WTC11 (cell line): ENCODE results near the gene SYNE3. TPM values are rescaled to one million over a fixed set of nuclear protein-coding genes. Genes with fewer than 3 reads are reported as not detected.

Experiments used
- ATAC-seq: fragments of 200-7000 bp; cut with Tn5 transposase; 2 replicates; pipeline ENCODE4 v1.10.0; 2021; ENCODE audit warnings: mild to moderate bottlenecking, moderate library complexity
- CTCF ChIA-PET: fragments of 300-600 bp; sonication (Branson Sonifier 250); formaldehyde crosslinking; loops from one replicate; lab custom pipeline; 2021; ENCODE audit warnings: antibody characterized with exemption; lab: Charles Lee
- POLR2A ChIA-PET: fragments of 350-600 bp; sonication (Branson Sonifier 250); formaldehyde crosslinking; loops from one replicate; lab custom pipeline; 2021; ENCODE audit warnings: antibody characterized with exemption; lab: Charles Lee
- DNase-seq: peaks from one replicate; pipeline ENCODE4 v3.0.0; 2021; ENCODE audit warnings: low spot score
- H3K27ac Mint-ChIP-seq: 2 replicates; pipeline ENCODE4 v1.8.0; 2021; ENCODE audit warnings: mixed read lengths
- H3K27me3 Mint-ChIP-seq: 2 replicates; pipeline ENCODE4 v1.8.0; 2021; ENCODE audit warnings: low read depth, mild to moderate bottlenecking, moderate library complexity, mixed read lengths
- H3K36me3 Mint-ChIP-seq: 2 replicates; pipeline ENCODE4 v1.8.0; 2021; ENCODE audit warnings: mixed read lengths
- H3K4me1 Mint-ChIP-seq: 2 replicates; pipeline ENCODE4 v1.8.0; 2022; ENCODE audit warnings: mixed read lengths
- H3K4me3 Mint-ChIP-seq: 2 replicates; pipeline ENCODE4 v1.8.0; 2021; ENCODE audit warnings: mild to moderate bottlenecking, moderate library complexity, mixed read lengths
- H3K9me3 Mint-ChIP-seq: 2 replicates; pipeline ENCODE4 v1.8.0; 2021; ENCODE audit warnings: mixed read lengths
- CREB1 ChIP-seq: sonication (generic); formaldehyde crosslinking; IDR thresholded peaks from 2 replicates; pipeline ENCODE4 v1.8.0; 2023; ENCODE audit warnings: mild to moderate bottlenecking, missing genetic modification reagents
- CREM ChIP-seq: sonication (generic); formaldehyde crosslinking; IDR thresholded peaks from 2 replicates; pipeline ENCODE4 v1.8.1; 2022; ENCODE audit warnings: mild to moderate bottlenecking, missing genetic modification reagents, moderate library complexity
- ELF4 ChIP-seq: sonication (generic); formaldehyde crosslinking; IDR thresholded peaks from 2 replicates; pipeline ENCODE4 v1.8.1; 2022; ENCODE audit warnings: low read depth, mild to moderate bottlenecking, moderate library complexity, missing genetic modification reagents
- FOXP1 ChIP-seq: sonication (generic); formaldehyde crosslinking; IDR thresholded peaks from 2 replicates; pipeline ENCODE4 v1.8.0; 2022; ENCODE audit warnings: missing genetic modification reagents, mild to moderate bottlenecking, moderate library complexity, borderline replicate concordance
- HMGA2 ChIP-seq: fragments of 250-450 bp; sonication (Bioruptor Pico); IDR thresholded peaks from 2 replicates; pipeline ENCODE4 v1.4.0; 2021; ENCODE audit warnings: mild to moderate bottlenecking, moderate library complexity
- MXD4 ChIP-seq: fragments of 250-450 bp; sonication (Bioruptor Pico); IDR thresholded peaks from 2 replicates; pipeline ENCODE4 v1.8.0; 2021; ENCODE audit warnings: mild to moderate bottlenecking, moderate library complexity, borderline replicate concordance
- NFE2L1 ChIP-seq: sonication (generic); formaldehyde crosslinking; IDR thresholded peaks from 2 replicates; pipeline ENCODE4 v1.8.1; 2023; ENCODE audit warnings: missing genetic modification reagents
- NR3C1 ChIP-seq: sonication (generic); formaldehyde crosslinking; conservative IDR thresholded peaks from 2 replicates; pipeline ENCODE4 v1.8.1; 2023; ENCODE audit warnings: low read depth, mild to moderate bottlenecking, missing genetic modification reagents
- ZNF263 ChIP-seq: sonication (generic); formaldehyde crosslinking; IDR thresholded peaks from 2 replicates; pipeline ENCODE4 v1.8.1; 2022; ENCODE audit warnings: low read depth, mild to moderate bottlenecking, moderate library complexity, missing genetic modification reagents
- ZNF416 ChIP-seq: fragments of 250-450 bp; sonication (Bioruptor Pico); IDR thresholded peaks from 2 replicates; pipeline ENCODE4 v1.9.0; 2021; ENCODE audit warnings: mild to moderate bottlenecking, inconsistent platforms
- total RNA-seq: library from RNA; stranded (reverse); gene quantifications from 3 replicates; pipeline ENCODE4 v1.2.3, GENCODE V29; 2021
- TF ChIP-seq, protein P1 (sequence below): sonication (generic); formaldehyde crosslinking; IDR thresholded peaks from 2 replicates; pipeline ENCODE4 v1.8.1; 2022; ENCODE audit warnings: mild to moderate bottlenecking, missing genetic modification reagents, moderate library complexity, borderline replicate concordance
- TF ChIP-seq, protein P2 (sequence below): sonication (generic); formaldehyde crosslinking; IDR thresholded peaks from 2 replicates; pipeline ENCODE4 v1.8.1; 2023; ENCODE audit warnings: mild to moderate bottlenecking, moderate library complexity, missing genetic modification reagents
- TF ChIP-seq, protein P3 (sequence below): sonication (generic); formaldehyde crosslinking; conservative IDR thresholded peaks from 2 replicates; pipeline ENCODE4 v1.8.1; 2022; ENCODE audit warnings: mild to moderate bottlenecking, missing genetic modification reagents
- TF ChIP-seq, protein P4 (sequence below): sonication (generic); formaldehyde crosslinking; IDR thresholded peaks from 2 replicates; pipeline ENCODE4 v1.8.0; 2022; ENCODE audit warnings: mild to moderate bottlenecking, missing genetic modification reagents
- TF ChIP-seq, protein P5 (sequence below): sonication (generic); formaldehyde crosslinking; IDR thresholded peaks from 2 replicates; pipeline ENCODE4 v1.8.1; 2023; ENCODE audit warnings: mild to moderate bottlenecking, missing genetic modification reagents, moderate library complexity
- TF ChIP-seq, protein P6 (sequence below): fragments of 250-450 bp; sonication (Bioruptor Pico); IDR thresholded peaks from 2 replicates; pipeline ENCODE4 v2.1.2; 2022; ENCODE audit warnings: mild to moderate bottlenecking, moderate library complexity
- TF ChIP-seq, protein P7 (sequence below): fragments of 250-450 bp; sonication (Bioruptor Pico); IDR thresholded peaks from 2 replicates; pipeline ENCODE4 v1.9.0; 2021; ENCODE audit warnings: moderate library complexity, mild to moderate bottlenecking, inconsistent platforms, borderline replicate concordance
- TF ChIP-seq, protein P8 (sequence below): fragments of 200-600 bp; IDR thresholded peaks from 2 replicates; pipeline ENCODE4 v1.8.0; 2022; ENCODE audit warnings: antibody characterized with exemption
- TF ChIP-seq, protein P9 (sequence below): sonication (generic); formaldehyde crosslinking; IDR thresholded peaks from 2 replicates; pipeline ENCODE4 v1.8.1; 2022; ENCODE audit warnings: mild to moderate bottlenecking, moderate library complexity, missing genetic modification reagents
- TF ChIP-seq, protein P10 (sequence below): sonication (generic); formaldehyde crosslinking; IDR thresholded peaks from 2 replicates; pipeline ENCODE4 v1.8.0; 2022; ENCODE audit warnings: missing genetic modification reagents

The SYNE3 gene
- total RNA-seq, 1 experiment from 2014 or later = 0.24 TPM

DNA sequence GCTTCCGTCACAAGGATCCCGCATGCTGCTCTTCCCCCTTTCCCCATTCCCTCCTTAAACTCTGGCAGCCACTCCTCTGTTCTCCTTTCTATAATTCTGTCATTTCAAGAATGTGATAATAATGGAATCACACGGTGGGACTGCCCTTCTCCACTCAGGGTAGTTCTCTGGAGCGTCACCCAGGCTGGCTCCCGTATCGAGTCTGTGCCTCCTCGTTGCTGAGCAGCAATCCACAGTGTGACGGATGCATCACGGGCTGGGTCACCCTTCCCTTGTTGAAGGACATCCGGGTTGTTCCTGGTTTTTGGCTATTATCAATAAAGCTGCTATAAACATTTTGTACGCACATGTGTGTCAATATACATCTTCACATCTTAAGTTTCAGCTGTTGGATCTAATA is 5.7 kb upstream of the SYNE3 start:
- no peak for TF ChIP-seq NR3C1 (CRISPR knock-in tag)
- TF ChIP-seq, protein P1, sequence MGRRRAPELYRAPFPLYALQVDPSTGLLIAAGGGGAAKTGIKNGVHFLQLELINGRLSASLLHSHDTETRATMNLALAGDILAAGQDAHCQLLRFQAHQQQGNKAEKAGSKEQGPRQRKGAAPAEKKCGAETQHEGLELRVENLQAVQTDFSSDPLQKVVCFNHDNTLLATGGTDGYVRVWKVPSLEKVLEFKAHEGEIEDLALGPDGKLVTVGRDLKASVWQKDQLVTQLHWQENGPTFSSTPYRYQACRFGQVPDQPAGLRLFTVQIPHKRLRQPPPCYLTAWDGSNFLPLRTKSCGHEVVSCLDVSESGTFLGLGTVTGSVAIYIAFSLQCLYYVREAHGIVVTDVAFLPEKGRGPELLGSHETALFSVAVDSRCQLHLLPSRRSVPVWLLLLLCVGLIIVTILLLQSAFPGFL (CRISPR knock-in tag) = no peak
- TF ChIP-seq, protein P2, sequence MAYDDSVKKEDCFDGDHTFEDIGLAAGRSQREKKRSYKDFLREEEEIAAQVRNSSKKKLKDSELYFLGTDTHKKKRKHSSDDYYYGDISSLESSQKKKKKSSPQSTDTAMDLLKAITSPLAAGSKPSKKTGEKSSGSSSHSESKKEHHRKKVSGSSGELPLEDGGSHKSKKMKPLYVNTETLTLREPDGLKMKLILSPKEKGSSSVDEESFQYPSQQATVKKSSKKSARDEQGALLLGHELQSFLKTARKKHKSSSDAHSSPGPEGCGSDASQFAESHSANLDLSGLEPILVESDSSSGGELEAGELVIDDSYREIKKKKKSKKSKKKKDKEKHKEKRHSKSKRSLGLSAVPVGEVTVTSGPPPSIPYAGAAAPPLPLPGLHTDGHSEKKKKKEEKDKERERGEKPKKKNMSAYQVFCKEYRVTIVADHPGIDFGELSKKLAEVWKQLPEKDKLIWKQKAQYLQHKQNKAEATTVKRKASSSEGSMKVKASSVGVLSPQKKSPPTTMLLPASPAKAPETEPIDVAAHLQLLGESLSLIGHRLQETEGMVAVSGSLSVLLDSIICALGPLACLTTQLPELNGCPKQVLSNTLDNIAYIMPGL (CRISPR knock-in tag) = no peak
- no peak for TF ChIP-seq ZNF263
- TF ChIP-seq, protein P3, sequence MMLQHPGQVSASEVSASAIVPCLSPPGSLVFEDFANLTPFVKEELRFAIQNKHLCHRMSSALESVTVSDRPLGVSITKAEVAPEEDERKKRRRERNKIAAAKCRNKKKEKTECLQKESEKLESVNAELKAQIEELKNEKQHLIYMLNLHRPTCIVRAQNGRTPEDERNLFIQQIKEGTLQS (CRISPR knock-in tag) = no peak
- TF ChIP-seq, protein P4, sequence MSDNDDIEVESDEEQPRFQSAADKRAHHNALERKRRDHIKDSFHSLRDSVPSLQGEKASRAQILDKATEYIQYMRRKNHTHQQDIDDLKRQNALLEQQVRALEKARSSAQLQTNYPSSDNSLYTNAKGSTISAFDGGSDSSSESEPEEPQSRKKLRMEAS (CRISPR knock-in tag) = no peak
- TF ChIP-seq, protein P5, sequence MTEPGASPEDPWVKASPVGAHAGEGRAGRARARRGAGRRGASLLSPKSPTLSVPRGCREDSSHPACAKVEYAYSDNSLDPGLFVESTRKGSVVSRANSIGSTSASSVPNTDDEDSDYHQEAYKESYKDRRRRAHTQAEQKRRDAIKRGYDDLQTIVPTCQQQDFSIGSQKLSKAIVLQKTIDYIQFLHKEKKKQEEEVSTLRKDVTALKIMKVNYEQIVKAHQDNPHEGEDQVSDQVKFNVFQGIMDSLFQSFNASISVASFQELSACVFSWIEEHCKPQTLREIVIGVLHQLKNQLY = no peak
- no peak for TF ChIP-seq CREB1 (CRISPR knock-in tag)
- TF ChIP-seq NFE2L1 (CRISPR knock-in tag) = no peak
- TF ChIP-seq HMGA2 = no peak
- TF ChIP-seq ELF4 = no peak
- TF ChIP-seq MXD4 = no peak
- TF ChIP-seq, protein P6, sequence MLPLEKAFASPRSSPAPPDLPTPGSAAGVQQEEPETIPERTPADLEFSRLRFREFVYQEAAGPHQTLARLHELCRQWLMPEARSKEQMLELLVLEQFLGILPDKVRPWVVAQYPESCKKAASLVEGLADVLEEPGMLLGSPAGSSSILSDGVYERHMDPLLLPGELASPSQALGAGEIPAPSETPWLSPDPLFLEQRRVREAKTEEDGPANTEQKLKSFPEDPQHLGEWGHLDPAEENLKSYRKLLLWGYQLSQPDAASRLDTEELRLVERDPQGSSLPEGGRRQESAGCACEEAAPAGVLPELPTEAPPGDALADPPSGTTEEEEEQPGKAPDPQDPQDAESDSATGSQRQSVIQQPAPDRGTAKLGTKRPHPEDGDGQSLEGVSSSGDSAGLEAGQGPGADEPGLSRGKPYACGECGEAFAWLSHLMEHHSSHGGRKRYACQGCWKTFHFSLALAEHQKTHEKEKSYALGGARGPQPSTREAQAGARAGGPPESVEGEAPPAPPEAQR (CRISPR knock-in tag) = no peak
- TF ChIP-seq, protein P7, sequence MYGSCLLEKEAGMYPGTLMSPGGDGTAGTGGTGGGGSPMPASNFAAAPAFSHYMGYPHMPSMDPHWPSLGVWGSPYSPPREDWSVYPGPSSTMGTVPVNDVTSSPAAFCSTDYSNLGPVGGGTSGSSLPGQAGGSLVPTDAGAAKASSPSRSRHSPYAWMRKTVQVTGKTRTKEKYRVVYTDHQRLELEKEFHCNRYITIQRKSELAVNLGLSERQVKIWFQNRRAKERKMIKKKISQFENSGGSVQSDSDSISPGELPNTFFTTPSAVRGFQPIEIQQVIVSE (CRISPR knock-in tag) = no peak
- no peak for TF ChIP-seq FOXP1 (CRISPR knock-in tag)
- TF ChIP-seq, protein P8, sequence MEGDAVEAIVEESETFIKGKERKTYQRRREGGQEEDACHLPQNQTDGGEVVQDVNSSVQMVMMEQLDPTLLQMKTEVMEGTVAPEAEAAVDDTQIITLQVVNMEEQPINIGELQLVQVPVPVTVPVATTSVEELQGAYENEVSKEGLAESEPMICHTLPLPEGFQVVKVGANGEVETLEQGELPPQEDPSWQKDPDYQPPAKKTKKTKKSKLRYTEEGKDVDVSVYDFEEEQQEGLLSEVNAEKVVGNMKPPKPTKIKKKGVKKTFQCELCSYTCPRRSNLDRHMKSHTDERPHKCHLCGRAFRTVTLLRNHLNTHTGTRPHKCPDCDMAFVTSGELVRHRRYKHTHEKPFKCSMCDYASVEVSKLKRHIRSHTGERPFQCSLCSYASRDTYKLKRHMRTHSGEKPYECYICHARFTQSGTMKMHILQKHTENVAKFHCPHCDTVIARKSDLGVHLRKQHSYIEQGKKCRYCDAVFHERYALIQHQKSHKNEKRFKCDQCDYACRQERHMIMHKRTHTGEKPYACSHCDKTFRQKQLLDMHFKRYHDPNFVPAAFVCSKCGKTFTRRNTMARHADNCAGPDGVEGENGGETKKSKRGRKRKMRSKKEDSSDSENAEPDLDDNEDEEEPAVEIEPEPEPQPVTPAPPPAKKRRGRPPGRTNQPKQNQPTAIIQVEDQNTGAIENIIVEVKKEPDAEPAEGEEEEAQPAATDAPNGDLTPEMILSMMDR = no peak
- TF ChIP-seq, all 79 proteins: peak for 0
- ATAC-seq (no peak), DNase-seq (no peak)
- H3K4me3 Mint-ChIP-seq = no peak overlapping the region
- POLR2A ChIA-PET = no interaction called here
- no peaks in the 10 kb centered on the region for H3K9me3 Mint-ChIP-seq
- H3K4me1 Mint-ChIP-seq = peaks cover 17% of the 10 kb centered on the region
- no peak overlapping the region for H3K27ac Mint-ChIP-seq
- CTCF ChIA-PET = interaction anchor here (0.6 to 2.9 kb wide), 2 partner anchors 12 to 80 kb away, joined by 3 to 10 read pairs; no protein-coding TSS in a partner anchor
- H3K36me3 Mint-ChIP-seq = no peaks in the 10 kb centered on the region
- H3K27me3 Mint-ChIP-seq = peaks cover 22% of the 10 kb centered on the region

DNA sequence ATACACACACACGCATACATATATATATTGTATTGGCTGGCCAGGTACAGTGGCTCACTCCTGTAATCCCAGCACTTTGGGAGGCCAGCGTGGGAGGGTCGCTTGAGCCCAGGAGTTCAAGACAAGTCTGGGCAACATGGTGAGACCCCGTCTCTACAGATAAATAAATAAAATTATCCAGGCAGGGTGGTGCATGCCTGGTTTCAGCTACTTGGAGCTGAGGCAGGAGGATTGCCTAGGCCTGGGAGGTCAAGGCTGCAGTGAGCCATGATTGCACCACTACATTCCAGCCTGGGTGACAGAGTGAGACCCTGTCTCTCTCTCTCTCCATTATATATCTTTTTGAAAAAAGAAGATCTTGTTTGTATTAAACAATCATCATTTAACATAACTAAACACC is 4.6 kb upstream of the SYNE3 start:
- ATAC-seq (no peak), DNase-seq (no peak)
- peaks cover 26% of the 10 kb centered on the region for H3K27me3 Mint-ChIP-seq
- H3K4me3 Mint-ChIP-seq = no peak overlapping the region
- peaks cover 13% of the 10 kb centered on the region for H3K4me1 Mint-ChIP-seq
- POLR2A ChIA-PET = no interaction called here
- CTCF ChIA-PET = interaction anchor here (1.4 to 1.9 kb wide), 2 partner anchors 69 to 89 kb away, joined by 4 read pairs; no protein-coding TSS in a partner anchor
- no peaks in the 10 kb centered on the region for H3K36me3 Mint-ChIP-seq
- H3K9me3 Mint-ChIP-seq = no peaks in the 10 kb centered on the region
- H3K27ac Mint-ChIP-seq = no peak overlapping the region
- TF ChIP-seq, protein P9, sequence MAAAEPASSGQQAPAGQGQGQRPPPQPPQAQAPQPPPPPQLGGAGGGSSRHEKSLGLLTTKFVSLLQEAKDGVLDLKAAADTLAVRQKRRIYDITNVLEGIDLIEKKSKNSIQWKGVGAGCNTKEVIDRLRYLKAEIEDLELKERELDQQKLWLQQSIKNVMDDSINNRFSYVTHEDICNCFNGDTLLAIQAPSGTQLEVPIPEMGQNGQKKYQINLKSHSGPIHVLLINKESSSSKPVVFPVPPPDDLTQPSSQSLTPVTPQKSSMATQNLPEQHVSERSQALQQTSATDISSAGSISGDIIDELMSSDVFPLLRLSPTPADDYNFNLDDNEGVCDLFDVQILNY (CRISPR knock-in tag) = no peak
- TF ChIP-seq, protein P10, sequence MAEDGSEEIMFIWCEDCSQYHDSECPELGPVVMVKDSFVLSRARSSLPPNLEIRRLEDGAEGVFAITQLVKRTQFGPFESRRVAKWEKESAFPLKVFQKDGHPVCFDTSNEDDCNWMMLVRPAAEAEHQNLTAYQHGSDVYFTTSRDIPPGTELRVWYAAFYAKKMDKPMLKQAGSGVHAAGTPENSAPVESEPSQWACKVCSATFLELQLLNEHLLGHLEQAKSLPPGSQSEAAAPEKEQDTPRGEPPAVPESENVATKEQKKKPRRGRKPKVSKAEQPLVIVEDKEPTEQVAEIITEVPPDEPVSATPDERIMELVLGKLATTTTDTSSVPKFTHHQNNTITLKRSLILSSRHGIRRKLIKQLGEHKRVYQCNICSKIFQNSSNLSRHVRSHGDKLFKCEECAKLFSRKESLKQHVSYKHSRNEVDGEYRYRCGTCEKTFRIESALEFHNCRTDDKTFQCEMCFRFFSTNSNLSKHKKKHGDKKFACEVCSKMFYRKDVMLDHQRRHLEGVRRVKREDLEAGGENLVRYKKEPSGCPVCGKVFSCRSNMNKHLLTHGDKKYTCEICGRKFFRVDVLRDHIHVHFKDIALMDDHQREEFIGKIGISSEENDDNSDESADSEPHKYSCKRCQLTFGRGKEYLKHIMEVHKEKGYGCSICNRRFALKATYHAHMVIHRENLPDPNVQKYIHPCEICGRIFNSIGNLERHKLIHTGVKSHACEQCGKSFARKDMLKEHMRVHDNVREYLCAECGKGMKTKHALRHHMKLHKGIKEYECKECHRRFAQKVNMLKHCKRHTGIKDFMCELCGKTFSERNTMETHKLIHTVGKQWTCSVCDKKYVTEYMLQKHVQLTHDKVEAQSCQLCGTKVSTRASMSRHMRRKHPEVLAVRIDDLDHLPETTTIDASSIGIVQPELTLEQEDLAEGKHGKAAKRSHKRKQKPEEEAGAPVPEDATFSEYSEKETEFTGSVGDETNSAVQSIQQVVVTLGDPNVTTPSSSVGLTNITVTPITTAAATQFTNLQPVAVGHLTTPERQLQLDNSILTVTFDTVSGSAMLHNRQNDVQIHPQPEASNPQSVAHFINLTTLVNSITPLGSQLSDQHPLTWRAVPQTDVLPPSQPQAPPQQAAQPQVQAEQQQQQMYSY (CRISPR knock-in tag) = no peak
- no peak for TF ChIP-seq CREM (CRISPR knock-in tag)
- no peak for TF ChIP-seq ZNF416
